GM21381 (cell line): ENCODE results near the gene CDKN2B-AS1.

ENCODE experiments used
- ATAC-seq: cut with Tn5 transposase; IDR thresholded peaks from one replicate; pipeline ENCODE4 v1.9.1; 2021; ENCODE audit warnings: mild to moderate bottlenecking, moderate library complexity; ENCODE audit not compliant: unreplicated experiment

The CDKN2B-AS1 gene

DNA sequence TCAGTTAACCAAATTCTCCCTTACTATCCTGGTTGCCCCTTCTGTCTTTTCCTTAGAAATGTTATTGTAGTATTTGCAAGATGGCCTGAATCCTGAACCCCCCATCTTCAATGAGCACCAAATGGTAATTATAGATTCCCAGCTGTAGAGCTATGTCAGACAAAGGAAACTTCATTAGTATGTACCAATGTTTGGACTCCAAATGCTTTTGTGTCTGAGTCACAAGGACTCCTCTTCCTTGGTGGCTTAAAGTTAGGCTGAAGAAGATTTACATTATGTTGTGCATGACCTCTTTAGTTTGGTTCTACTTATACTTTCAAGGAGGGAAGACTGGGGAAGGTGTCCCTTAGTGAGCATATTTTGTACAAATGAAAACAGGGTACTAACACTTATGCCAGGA is 120.4 kb downstream of the CDKN2B-AS1 start:
- no peak for ATAC-seq

DNA sequence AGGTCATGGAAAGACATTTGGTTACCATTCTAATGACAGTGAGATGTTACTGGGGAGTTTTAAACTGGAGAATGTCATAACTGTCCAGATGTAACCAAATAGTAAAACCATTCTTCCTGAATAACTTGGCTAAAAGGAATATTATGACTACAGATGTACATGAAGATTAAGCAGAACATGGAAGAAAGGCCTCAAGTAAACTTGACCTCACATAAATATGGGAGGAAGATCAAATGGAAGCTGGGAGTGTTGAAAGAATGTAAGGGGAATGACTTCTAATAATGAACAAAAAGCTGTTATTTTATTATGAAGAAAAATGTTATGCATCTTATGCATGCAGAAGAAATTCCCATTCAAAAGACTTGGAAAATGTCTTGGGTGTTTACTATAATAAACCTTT is 122.2 kb downstream of the CDKN2B-AS1 start:
- no peak for ATAC-seq

- ATAC-seq, result no peak
Observed at GRCh38 chr9:22117511-22118384, 123.2 kb downstream of the CDKN2B-AS1 start.

DNA sequence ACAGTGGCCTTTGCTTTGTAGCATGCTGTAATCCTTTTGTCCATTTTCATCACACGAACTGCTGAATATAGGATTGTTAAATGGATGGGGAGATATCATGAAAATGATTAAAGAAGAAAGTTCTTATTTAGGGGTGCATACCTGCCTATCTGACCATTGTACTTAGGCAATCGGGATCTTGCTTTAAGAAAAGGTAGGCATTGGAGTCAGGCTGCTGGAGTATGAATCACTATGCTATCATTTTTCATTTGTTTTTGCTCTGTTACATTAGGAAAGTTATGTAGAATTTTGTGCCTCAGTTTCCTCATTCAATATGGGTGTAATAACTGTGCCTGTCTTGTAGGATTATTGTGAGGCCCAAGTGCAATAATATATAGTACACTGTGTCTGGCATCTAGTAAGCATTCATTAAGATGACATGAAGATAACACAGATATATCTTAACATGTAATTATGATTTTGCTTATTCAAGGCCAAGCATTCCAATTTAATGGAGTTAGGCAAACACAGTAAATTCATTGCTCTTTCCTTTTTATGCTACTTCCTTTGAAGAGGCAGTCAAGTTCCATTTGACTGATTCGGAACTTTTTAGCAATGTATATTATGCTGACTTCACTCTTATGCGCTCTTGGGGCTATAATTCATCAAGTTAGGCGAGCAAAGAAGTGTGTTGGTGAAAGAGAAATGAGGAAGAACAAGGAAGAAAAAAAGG is 124.4 kb downstream of the CDKN2B-AS1 start:
- no peak for ATAC-seq

DNA sequence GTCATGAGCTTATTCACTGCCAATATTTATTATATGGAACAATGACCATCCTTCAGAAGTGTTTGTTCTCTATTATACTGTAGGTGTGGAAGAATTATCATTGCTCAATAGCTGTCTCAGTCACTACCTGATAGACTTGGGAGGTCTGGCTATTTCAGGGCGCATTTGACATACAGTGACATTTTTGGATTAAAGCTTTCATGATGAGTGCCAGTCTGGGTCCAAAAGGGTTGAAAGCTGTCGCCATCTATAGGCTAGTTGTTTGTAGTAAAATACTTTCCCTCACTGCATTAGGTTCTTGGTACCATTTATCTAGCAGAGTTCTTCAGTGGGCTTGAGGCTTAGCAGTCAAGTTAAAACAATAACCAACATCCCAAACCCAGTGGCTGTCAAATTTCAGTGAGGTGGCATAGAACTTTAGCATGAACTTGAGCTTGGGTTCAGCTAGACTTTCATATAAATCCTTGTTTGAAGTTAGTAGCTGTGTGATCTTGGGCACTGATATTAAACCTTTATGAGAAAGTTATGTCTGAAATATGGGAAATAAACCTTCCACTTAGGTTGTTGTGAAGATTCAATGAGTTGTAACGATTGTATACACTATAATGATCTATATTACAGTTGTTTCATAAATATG is 125.0 kb downstream of the CDKN2B-AS1 start:
- peak; percentile 66 for ATAC-seq

GRCh38 chr9:22120159-22120549 is 125.6 kb downstream of the CDKN2B-AS1 start:
- ATAC-seq, result no peak

DNA sequence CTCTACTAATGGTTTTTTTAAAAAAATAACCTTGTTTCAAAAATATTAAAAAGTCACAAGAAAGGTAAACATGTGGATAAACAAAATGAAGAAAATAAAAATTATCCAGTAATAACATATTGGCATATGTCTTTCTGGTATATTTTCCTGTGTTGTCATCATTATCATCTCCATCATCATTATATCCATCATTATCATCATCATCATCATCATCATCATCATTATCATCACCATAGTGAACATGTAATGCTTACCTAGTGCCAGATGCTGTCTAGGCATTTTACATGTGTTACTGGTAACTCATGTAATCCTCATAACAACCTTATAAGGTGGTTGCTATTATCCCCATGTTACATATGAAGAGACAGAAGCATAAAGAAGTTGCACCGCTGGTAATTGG is 126.0 kb downstream of the CDKN2B-AS1 start:
- no peak for ATAC-seq

DNA sequence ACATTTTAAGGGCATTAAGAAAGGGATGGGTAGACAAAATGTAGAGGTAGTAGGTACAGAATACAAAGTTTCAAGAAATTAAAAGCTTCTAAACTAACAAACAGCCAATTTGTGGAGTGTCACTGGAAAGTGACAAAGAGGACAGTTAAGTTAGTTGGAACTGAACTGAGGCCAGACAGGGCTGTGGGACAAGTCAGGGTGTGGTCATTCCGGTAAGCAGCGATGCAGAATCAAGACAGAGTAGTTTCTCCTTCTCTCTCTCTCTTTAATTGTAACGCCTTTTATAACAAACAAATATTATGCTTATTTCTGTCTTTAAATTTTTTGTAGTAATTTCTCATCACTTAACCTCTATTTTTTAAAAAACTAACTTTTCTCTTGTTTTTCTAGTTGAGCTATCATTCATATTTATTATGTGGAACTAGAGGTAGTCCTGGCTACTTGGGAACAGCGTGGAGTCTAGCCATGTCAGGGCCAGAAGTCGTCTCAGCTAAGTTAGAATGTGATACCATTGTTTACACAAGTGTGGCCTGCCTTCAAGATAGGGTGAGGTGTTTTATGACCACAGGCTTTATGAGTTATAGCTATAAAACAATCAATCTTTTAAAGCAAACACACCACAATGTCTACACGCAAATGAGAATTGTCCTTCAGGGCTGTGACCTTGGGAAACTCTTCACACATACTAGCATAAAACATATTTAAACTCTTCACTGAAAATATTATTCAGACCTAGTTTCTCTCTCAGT is 129.8 kb downstream of the CDKN2B-AS1 start:
- ATAC-seq, result no peak

GRCh38 chr9:22129133-22129532 is 134.5 kb downstream of the CDKN2B-AS1 start:
- no peak for ATAC-seq

GRCh38 chr9:22129633-22130032 is 135.0 kb downstream of the CDKN2B-AS1 start:
- no peak for ATAC-seq

DNA sequence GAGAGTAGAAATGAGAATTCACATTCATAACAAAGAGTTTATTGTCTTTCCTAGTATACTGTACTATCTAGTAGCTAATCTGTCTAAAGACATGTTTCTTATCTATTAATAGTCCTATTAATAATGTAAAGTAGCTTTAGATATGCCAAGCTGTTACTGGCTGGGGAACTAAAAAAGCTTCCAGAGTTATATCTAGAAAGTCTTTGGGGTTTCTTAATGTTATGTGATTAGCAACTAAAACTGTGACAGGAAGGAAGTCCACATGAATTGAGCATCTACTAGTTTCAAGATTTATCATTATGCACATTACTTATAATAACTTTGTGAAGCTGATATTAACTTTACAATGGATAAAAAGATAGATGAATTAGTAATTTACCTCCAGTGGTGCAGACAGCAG is 137.2 kb downstream of the CDKN2B-AS1 start:
- ATAC-seq, result no peak

- no peak for ATAC-seq
Observed at GRCh38 chr9:22134390-22134789, 139.8 kb downstream of the CDKN2B-AS1 start.

DNA sequence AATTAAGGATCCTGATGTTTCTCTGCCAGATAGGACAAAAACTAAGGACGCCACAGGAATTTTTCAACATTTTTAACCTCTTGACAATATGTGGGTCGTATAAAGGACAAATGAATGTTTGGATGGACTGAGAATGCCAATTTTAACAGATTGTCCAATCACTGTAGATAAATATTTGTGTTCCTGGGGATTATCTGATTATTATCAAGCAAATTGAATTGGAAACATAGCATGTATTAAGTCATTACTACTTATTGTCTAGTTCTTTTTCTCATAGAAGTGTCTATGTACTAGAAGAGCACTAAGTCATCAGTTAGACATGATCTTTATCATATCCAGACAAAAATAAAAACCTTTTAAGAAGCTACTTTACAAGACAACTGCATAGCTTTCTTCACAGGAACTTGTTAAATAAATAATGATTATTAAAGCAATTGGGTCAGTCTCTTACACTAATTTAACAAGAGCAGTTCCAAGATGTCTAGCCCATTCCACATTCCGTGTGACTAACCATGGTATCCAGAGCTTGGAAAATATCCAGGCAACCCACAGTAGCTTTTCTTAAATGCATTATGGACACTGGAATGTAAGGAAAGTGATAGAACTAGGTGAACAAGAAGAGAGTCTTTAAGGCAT is 142.0 kb downstream of the CDKN2B-AS1 start:
- ATAC-seq, result no peak

GRCh38 chr9:22138956-22139660 is 144.5 kb downstream of the CDKN2B-AS1 start:
- ATAC-seq, result no peak

DNA sequence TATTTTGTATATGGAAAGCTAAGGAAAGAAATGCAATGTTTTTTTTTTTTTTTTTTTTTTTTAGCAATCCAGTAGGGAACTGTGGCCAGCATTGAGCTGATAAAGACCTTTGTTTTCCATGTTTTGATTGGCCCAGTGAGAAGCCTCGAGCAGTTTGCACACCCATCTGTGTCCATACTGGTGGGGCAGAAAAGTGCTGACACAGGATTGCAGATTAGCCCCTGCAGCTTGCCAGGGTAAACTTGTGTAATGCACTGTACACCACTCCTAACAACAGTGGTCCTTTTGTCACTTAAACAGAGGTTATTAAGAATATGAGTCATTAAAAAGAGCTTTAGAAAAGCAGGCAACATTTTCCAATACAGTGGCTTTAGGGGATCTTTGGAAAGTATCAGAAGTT is 147.3 kb downstream of the CDKN2B-AS1 start:
- no peak for ATAC-seq

DNA sequence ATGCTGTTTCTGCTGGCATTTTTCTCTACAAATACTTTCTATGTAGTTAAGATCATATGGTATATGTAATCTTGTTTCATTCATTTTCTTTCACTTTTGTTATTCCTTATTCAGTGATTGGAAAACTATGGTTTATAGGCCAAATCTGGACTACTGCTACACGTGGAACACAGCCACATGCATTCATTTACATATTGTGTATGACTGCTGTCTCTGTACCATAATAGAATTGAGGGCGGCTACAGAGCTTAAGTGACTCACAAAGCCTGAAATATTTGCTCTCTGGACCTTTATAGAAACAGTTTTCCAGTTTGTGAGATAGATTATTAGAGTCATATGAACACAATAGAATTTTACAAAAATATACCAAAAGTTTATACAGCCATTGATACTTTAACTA is 148.1 kb downstream of the CDKN2B-AS1 start:
- ATAC-seq, result no peak

DNA sequence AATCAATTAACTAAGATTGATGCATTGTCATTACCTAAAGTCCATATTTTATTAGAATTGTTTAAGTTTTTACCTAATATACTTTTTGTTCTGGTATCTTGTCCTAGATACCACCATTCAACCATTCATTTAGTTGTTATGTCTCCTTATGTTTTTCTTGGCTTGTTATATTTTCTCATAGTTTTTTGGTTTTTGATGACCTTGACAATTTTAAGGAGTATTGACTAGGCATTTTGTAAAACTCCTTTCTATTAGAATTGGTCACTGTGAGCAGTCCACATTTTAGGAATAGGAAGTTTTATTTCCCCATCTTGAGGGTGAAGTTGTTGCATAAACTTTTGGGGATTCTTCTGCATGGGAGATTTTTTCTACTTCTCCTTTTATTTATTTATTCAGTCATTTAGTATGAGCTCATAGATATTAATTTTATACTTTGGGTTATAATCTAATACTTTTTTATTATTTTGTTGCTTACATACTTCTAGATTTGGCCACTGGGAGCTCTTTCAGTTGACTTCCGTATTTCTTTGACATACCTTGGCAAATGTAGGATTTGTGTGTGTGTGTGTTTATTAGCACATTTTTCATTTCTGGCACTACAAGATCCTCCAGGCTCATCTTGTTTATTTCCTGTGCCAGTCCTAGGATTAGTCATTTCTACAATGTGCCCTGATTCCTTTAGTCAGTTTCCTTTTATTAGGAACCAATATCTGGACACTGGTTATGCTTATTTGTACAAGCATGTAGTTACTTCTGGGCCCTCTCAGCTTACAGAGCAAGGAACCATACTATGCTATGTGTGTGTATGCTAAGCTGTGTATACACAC is 149.4 kb downstream of the CDKN2B-AS1 start:
- ATAC-seq, result no peak

DNA sequence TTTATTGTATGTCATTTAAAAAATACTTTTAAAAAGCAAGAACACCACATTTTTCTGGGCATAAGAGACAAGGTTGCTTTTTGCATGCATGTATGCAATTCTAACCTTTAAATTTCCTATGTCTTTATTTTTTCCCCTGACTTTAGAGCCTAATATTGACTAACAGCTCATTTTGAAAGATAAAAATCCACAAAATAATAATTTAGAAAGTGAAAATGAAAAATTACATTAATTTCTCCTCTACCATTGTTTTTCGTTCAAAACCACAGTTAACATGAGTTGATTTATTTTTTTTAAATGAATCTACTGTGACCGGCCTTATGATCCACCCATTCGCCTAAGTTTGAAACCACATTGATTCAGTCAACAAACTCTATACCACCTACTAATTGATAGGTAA is 152.0 kb downstream of the CDKN2B-AS1 start:
- no peak for ATAC-seq
